HepG2 (cell line): Measurements from ENCODE around the gene SIK2. TPM values are rescaled to one million over a fixed set of nuclear protein-coding genes. Genes with fewer than 3 reads are reported as not detected.
A peak's percentile ranks its signal among the peaks of the same experiment; 100 is the strongest.

ENCODE experiments used
- MZF1 ChIP-seq: sonication (generic); formaldehyde crosslinking; IDR thresholded peaks from 2 replicates; pipeline ENCODE4 v1.8.1; 2023; ENCODE audit warnings: mild to moderate bottlenecking, missing genetic modification reagents, borderline replicate concordance
- NFYC ChIP-seq: IDR thresholded peaks from 2 replicates; pipeline ENCODE4 v1.6.1; 2016; ENCODE audit warnings: missing genetic modification reagents, missing compliant biosample characterization
- PAF1 ChIP-seq: IDR thresholded peaks from 2 replicates; pipeline ENCODE4 v1.6.1; 2016; ENCODE audit warnings: missing genetic modification reagents, missing compliant biosample characterization
- POGZ ChIP-seq: sonication (generic); formaldehyde crosslinking; IDR thresholded peaks from 2 replicates; pipeline ENCODE4 v1.4.0; 2020; ENCODE audit warnings: mild to moderate bottlenecking, missing genetic modification reagents
- RBAK ChIP-seq: sonication (generic); formaldehyde crosslinking; IDR thresholded peaks from 2 replicates; pipeline ENCODE4 v1.5.1; 2020; ENCODE audit warnings: mild to moderate bottlenecking, missing genetic modification reagents
- SAP130 ChIP-seq: IDR thresholded peaks from 2 replicates; pipeline ENCODE4 v1.6.1; 2016; ENCODE audit warnings: low read depth
- SP140L ChIP-seq: sonication (generic); formaldehyde crosslinking; IDR thresholded peaks from 2 replicates; pipeline ENCODE4 v1.4.0; 2020; ENCODE audit warnings: missing genetic modification reagents, borderline replicate concordance
- TEAD2 ChIP-seq: sonication (generic); formaldehyde crosslinking; IDR thresholded peaks from 2 replicates; pipeline ENCODE4 v1.9.0; 2021; ENCODE audit warnings: missing genetic modification reagents
- XBP1 ChIP-seq: sonication (generic); formaldehyde crosslinking; IDR thresholded peaks from 2 replicates; pipeline ENCODE4 v1.5.0; 2020; ENCODE audit warnings: missing genetic modification reagents
- ZMAT3 ChIP-seq: sonication (generic); formaldehyde crosslinking; conservative IDR thresholded peaks from 2 replicates; pipeline ENCODE4 v1.7.0; 2021; ENCODE audit warnings: missing genetic modification reagents
- ZNF550 ChIP-seq: sonication (generic); formaldehyde crosslinking; IDR thresholded peaks from 2 replicates; pipeline ENCODE4 v1.4.0; 2020; ENCODE audit warnings: mild to moderate bottlenecking, missing genetic modification reagents, borderline replicate concordance
- ZNF672 ChIP-seq: sonication (generic); formaldehyde crosslinking; IDR thresholded peaks from 2 replicates; pipeline ENCODE4 v1.8.1; 2022; ENCODE audit warnings: missing genetic modification reagents
- ZNF816 ChIP-seq: sonication (generic); formaldehyde crosslinking; IDR thresholded peaks from 2 replicates; pipeline ENCODE4 v1.8.0; 2022; ENCODE audit warnings: missing genetic modification reagents, mild to moderate bottlenecking, borderline replicate concordance
- ZNF879 ChIP-seq: sonication (generic); formaldehyde crosslinking; IDR thresholded peaks from 2 replicates; pipeline ENCODE4 v1.8.1; 2023; ENCODE audit warnings: missing genetic modification reagents
- polyA plus RNA-seq, 8 experiments: library from polyadenylated mRNA; depleted of rRNA in 3 of 8; stranded (reverse) in 7 of 8; unstranded in 1 of 8; fragments of >200 nt; fragmentation: Illumina TruSeq in 4 of 8; extraction: Trizol in 4 of 8; gene quantifications; 2 replicates each; pipeline versions ENCODE4 v1.2.1 to v1.2.3, GENCODE V29; 2011 to 2016; ENCODE audit warnings: low read depth in 4 of 8, missing spikeins in 1 of 8, mixed read lengths in 1 of 8; ENCODE audit not compliant: insufficient read depth in 1 of 8
- total RNA-seq, 5 experiments: library from RNA; depleted of rRNA; stranded (reverse); fragments of >200 nt; fragmentation: Illumina TruSeq; extraction: Trizol; gene quantifications; 2 replicates each; pipeline ENCODE4 v1.2.3, GENCODE V29; 2016; ENCODE audit warnings: low read depth in 1 of 5
- TF ChIP-seq, protein P1 (sequence below): sonication (generic); formaldehyde crosslinking; IDR thresholded peaks from 2 replicates; pipeline ENCODE4 v1.5.1; 2020; ENCODE audit warnings: mild to moderate bottlenecking, missing genetic modification reagents, borderline replicate concordance
- TF ChIP-seq, protein P2 (sequence below): sonication (generic); formaldehyde crosslinking; IDR thresholded peaks from 2 replicates; pipeline ENCODE4 v1.5.0; 2020; ENCODE audit warnings: missing genetic modification reagents, mild to moderate bottlenecking, borderline replicate concordance
- TF ChIP-seq, protein P3 (sequence below): sonication (generic); formaldehyde crosslinking; IDR thresholded peaks from 2 replicates; pipeline ENCODE4 v1.8.1; 2022; ENCODE audit warnings: mild to moderate bottlenecking, missing genetic modification reagents
- TF ChIP-seq, protein P4 (sequence below): sonication (generic); formaldehyde crosslinking; IDR thresholded peaks from 2 replicates; pipeline ENCODE4 v1.8.1; 2023; ENCODE audit warnings: missing genetic modification reagents, inconsistent platforms, borderline replicate concordance
- TF ChIP-seq, protein P5 (sequence below): sonication (generic); formaldehyde crosslinking; IDR thresholded peaks from 2 replicates; pipeline ENCODE4 v1.4.0; 2020; ENCODE audit warnings: missing genetic modification reagents, borderline replicate concordance

SIK2 gene
- total and polyA plus RNA-seq, 2 of the 13 experiments (the other 11 are each of a cell fraction or from before 2014, with no cell fraction given): 8.1 to 15.4 TPM

DNA sequence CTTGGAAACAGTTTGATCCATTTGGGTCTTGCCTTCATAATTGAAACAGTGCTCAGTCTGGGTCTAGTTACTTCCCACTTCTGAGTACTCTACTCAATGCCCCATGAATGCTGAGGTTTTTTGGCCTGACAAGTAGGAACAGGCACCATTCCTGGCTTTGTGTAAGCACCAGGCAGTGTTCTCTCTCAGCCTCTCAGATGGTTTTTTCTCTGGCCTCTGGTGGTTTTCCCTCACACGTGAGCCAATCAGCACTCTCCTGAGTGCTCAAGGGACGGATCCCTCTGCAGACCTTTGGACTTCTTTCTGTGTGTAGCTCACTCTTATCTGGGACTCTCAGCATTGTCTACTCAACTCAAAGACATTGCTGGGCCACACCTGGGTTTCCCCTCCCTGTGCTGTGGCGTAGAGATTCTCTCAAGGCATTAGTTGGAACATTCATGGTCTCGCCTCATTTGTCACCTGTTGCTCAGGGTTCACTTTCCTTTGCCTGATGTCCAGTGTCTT, 21.3 kb downstream of the SIK2 start (continued):
- TF ChIP-seq, protein P1, sequence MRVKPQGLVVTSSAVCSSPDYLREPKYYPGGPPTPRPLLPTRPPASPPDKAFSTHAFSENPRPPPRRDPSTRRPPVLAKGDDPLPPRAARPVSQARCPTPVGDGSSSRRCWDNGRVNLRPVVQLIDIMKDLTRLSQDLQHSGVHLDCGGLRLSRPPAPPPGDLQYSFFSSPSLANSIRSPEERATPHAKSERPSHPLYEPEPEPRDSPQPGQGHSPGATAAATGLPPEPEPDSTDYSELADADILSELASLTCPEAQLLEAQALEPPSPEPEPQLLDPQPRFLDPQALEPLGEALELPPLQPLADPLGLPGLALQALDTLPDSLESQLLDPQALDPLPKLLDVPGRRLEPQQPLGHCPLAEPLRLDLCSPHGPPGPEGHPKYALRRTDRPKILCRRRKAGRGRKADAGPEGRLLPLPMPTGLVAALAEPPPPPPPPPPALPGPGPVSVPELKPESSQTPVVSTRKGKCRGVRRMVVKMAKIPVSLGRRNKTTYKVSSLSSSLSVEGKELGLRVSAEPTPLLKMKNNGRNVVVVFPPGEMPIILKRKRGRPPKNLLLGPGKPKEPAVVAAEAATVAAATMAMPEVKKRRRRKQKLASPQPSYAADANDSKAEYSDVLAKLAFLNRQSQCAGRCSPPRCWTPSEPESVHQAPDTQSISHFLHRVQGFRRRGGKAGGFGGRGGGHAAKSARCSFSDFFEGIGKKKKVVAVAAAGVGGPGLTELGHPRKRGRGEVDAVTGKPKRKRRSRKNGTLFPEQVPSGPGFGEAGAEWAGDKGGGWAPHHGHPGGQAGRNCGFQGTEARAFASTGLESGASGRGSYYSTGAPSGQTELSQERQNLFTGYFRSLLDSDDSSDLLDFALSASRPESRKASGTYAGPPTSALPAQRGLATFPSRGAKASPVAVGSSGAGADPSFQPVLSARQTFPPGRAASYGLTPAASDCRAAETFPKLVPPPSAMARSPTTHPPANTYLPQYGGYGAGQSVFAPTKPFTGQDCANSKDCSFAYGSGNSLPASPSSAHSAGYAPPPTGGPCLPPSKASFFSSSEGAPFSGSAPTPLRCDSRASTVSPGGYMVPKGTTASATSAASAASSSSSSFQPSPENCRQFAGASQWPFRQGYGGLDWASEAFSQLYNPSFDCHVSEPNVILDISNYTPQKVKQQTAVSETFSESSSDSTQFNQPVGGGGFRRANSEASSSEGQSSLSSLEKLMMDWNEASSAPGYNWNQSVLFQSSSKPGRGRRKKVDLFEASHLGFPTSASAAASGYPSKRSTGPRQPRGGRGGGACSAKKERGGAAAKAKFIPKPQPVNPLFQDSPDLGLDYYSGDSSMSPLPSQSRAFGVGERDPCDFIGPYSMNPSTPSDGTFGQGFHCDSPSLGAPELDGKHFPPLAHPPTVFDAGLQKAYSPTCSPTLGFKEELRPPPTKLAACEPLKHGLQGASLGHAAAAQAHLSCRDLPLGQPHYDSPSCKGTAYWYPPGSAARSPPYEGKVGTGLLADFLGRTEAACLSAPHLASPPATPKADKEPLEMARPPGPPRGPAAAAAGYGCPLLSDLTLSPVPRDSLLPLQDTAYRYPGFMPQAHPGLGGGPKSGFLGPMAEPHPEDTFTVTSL (CRISPR knock-in tag): no peak
- peak; percentile 76 for TF ChIP-seq POGZ (CRISPR knock-in tag)
- TF ChIP-seq, protein P2, sequence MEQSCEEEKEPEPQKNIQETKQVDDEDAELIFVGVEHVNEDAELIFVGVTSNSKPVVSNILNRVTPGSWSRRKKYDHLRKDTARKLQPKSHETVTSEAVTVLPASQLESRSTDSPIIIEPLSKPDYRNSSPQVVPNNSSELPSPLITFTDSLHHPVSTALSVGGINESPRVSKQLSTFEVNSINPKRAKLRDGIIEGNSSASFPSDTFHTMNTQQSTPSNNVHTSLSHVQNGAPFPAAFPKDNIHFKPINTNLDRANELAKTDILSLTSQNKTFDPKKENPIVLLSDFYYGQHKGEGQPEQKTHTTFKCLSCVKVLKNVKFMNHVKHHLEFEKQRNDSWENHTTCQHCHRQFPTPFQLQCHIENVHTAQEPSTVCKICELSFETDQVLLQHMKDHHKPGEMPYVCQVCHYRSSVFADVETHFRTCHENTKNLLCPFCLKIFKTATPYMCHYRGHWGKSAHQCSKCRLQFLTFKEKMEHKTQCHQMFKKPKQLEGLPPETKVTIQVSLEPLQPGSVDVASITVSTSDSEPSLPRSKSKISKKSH: no peak
- no peak for TF ChIP-seq XBP1 (CRISPR knock-in tag)
- TF ChIP-seq ZMAT3 (CRISPR knock-in tag): no peak
- TF ChIP-seq, protein P3, sequence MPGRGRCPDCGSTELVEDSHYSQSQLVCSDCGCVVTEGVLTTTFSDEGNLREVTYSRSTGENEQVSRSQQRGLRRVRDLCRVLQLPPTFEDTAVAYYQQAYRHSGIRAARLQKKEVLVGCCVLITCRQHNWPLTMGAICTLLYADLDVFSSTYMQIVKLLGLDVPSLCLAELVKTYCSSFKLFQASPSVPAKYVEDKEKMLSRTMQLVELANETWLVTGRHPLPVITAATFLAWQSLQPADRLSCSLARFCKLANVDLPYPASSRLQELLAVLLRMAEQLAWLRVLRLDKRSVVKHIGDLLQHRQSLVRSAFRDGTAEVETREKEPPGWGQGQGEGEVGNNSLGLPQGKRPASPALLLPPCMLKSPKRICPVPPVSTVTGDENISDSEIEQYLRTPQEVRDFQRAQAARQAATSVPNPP (CRISPR knock-in tag): no peak
- TF ChIP-seq, protein P4, sequence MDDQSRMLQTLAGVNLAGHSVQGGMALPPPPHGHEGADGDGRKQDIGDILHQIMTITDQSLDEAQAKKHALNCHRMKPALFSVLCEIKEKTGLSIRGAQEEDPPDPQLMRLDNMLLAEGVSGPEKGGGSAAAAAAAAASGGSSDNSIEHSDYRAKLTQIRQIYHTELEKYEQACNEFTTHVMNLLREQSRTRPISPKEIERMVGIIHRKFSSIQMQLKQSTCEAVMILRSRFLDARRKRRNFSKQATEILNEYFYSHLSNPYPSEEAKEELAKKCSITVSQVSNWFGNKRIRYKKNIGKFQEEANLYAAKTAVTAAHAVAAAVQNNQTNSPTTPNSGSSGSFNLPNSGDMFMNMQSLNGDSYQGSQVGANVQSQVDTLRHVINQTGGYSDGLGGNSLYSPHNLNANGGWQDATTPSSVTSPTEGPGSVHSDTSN (CRISPR knock-in tag): no peak
- TF ChIP-seq, protein P5, sequence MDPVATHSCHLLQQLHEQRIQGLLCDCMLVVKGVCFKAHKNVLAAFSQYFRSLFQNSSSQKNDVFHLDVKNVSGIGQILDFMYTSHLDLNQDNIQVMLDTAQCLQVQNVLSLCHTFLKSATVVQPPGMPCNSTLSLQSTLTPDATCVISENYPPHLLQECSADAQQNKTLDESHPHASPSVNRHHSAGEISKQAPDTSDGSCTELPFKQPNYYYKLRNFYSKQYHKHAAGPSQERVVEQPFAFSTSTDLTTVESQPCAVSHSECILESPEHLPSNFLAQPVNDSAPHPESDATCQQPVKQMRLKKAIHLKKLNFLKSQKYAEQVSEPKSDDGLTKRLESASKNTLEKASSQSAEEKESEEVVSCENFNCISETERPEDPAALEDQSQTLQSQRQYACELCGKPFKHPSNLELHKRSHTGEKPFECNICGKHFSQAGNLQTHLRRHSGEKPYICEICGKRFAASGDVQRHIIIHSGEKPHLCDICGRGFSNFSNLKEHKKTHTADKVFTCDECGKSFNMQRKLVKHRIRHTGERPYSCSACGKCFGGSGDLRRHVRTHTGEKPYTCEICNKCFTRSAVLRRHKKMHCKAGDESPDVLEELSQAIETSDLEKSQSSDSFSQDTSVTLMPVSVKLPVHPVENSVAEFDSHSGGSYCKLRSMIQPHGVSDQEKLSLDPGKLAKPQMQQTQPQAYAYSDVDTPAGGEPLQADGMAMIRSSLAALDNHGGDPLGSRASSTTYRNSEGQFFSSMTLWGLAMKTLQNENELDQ (CRISPR knock-in tag): no peak
- TF ChIP-seq MZF1 (CRISPR knock-in tag): no peak
- TF ChIP-seq ZNF550: no peak
- no peak for TF ChIP-seq PAF1
- no peak for TF ChIP-seq RBAK (CRISPR knock-in tag)
- TF ChIP-seq TEAD2 (CRISPR knock-in tag): no peak
- TF ChIP-seq NFYC: peak; percentile 66
- TF ChIP-seq ZNF672 (CRISPR knock-in tag): no peak
- no peak for TF ChIP-seq ZNF816 (CRISPR knock-in tag)
- TF ChIP-seq ZNF879: no peak
- no peak; the same call in 1 of the 2 replicates for TF ChIP-seq SAP130 (CRISPR knock-in tag)
- TF ChIP-seq SP140L (CRISPR knock-in tag): no peak
